Cardiac fibroblast (primary cell): ENCODE measurements around the gene KDR.

ENCODE experiments used
- DNase-seq, 2 donors: peaks; one replicate each; pipeline versions ENCODE4 v3.0.0 to v3.0.0-alpha.2; 2010; ENCODE audit warnings: low read depth in 2 of 2
- H3K4me3 ChIP-seq, 2 donors: replicated peaks in 1 of 2; 1 replicate in 1 of 2; 2 replicates in 1 of 2; pipeline ENCODE4 v1.5.1; 2011; ENCODE audit warnings: low read depth in 2 of 2, low read length in 2 of 2, mild to moderate bottlenecking in 2 of 2, moderate library complexity in 1 of 2
- CTCF ChIP-seq: IDR thresholded peaks from one replicate; pipeline ENCODE4 v1.5.1; 2011; ENCODE audit warnings: low read depth, mild to moderate bottlenecking, low read length, inconsistent platforms

The KDR gene

DNA sequence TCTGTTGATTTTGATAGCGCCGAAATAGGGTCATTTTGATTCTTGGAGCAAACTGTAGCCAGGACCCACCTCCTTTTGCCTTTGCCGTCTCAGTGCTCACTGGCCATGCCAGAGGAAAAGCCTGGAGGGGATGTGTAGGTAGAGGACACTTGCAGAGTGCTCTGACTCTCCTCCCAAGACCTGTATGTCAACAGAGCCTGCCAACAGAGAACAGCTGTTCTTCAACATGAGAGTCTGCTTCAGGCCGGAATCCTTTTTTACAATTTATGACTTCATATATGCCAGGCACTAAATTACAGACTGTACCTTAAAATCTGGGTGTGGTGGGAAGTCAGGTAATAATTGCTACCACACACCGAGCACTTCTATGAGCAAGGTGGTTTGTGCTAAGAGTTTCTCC is 94.2 kb downstream of the KDR start:
- TF ChIP-seq CTCF: no peak
- no peak overlapping the region for H3K4me3 ChIP-seq
- no peak for DNase-seq

DNA sequence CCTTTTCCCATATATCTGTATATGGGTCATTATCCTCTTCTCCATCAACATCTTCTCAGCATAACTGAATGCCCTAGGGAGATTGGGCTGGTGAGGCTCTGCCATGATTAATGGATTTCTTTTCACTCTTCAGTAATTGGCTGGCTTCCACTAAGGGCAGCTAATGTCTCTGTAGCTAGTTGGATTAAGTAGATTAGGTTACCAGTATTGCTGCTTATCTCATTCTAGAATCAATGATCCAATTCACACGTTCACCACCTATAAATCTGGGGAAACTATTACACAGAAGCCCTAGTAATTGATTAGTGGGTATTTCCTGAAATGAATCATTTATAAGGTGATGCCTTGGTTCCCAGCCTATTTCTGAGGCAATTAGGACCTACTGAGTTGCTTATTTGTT is 94.8 kb downstream of the KDR start:
- TF ChIP-seq CTCF: no peak
- no peak for DNase-seq
- H3K4me3 ChIP-seq: no peak overlapping the region

DNA sequence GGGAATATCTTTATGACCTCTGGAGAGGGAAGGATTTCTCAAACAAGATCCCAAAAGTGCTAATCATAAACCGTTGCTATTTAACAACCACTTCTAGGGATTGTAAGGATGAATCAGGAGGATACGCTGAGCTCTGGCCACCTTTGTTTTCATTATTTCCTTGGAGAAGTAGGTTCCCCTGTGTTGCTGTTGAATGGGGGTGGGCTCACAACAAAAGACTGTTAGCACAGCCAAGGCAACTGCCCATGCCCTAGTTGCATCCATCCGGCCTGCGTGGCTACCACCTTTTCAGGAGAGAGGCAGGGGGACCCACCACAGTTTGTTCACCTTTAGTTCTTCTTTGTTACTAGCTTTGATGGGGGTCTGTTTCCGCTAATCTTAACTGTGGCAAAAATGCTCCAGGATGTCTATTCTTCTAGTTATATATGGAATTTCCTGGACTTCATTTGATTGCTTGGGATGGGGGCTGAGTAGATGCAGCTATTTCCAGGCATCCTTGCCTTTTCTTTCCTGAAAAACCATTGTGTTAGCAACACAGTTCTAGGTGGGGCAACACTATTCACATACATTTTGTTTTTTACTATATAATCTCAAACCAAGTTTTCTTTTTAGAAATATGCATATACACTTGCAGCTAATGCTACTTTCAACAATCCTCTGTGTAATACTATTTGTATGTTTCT is 95.4 kb downstream of the KDR start:
- DNase-seq: no peak
- no peak overlapping the region for H3K4me3 ChIP-seq
- no peak for TF ChIP-seq CTCF

DNA sequence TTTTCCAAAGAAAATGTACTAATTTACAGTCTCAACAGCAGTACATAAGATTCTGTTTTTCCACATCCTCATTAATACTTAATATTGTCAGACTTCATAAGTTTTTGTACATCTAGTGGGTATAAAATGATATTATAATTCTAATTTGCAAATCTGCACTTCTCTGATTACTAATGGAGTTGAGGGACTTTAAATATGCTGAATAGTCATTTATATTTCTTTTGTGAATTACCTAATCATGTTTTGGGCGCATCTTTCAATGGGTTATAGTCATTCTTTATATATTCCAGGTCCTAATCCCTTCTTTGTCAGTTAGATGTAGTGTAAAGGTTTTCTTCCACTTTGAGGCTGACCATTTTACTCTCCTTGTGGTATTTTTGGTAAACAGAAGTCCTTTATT is 96.1 kb downstream of the KDR start:
- H3K4me3 ChIP-seq: no peak overlapping the region
- no peak for DNase-seq
- TF ChIP-seq CTCF: no peak
